Measurements from ENCODE around the gene C6orf118.

The C6orf118 gene

GRCh38 chr6:165308926-165309731 lies at the start of gene C6orf118:
Gene C6orf118, minus strand, starts transcription at chr6:165309605. Its CDS starts 19 bp downstream, at chr6:165309586.
- peak; percentile 42 for DNase-seq (ENCODE audit: insufficient read length, low spot score)
- no peak for FAIRE-seq

DNA sequence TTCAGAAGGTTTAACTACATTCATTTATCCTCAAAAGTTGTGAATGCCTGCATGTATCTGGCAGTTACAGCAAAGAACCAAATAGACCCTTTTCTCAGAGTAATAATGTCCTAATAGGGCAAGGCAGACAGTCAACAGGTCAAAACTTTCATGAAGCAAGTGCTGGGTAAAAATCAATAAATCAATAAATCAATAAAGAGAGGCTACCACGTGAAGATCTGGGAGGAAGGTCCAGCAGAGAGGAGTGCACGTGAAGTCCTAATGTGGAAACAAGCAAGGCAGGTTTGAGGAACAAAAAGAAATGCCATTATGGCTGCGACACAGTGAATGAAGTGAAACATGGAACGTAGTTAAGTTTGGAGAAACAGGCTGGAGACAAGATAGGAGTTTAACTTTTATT lies 36.3 kb upstream of the C6orf118 start:
- FAIRE-seq: no peak

DNA sequence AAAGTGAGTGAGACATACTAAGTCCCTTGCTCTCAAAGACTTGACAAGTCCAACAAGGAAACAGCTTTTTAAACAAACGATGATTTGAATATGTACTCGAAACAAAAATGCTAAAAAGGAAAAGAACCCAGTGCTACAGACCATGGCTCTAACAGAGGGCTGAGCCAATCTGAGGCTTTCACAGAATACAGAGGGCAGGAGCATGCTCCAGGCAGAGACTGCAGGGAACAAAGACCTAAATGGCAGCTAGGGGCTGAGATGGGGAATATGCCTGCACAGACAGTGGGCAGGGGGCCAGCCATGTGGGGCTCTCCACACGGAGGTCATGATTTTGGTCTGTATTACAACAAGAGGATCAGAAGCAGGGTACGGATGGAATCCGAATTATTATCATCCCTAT lies 31.1 kb upstream of the C6orf118 start:
- DNase-seq (ENCODE audit: insufficient read length, low spot score) (no peak), FAIRE-seq (no peak)

More for the DNA sequence above, 36.3 kb upstream of the C6orf118 start:
- no peak for DNase-seq (ENCODE audit: insufficient read length, low spot score)

- DNase-seq (ENCODE audit: insufficient read length, low spot score) (no peak), FAIRE-seq (no peak)
These were observed 16.2 kb upstream of the C6orf118 start for GRCh38 chr6:165325609-165326008.

- FAIRE-seq (no peak), DNase-seq (ENCODE audit: insufficient read length, low spot score) (no peak)
These were observed 12.2 kb upstream of the C6orf118 start for GRCh38 chr6:165321555-165322145.

GRCh38 chr6:165321150-165321549 lies 11.7 kb upstream of the C6orf118 start:
- no peak for FAIRE-seq
- DNase-seq (ENCODE audit: insufficient read length, low spot score): no peak

DNA sequence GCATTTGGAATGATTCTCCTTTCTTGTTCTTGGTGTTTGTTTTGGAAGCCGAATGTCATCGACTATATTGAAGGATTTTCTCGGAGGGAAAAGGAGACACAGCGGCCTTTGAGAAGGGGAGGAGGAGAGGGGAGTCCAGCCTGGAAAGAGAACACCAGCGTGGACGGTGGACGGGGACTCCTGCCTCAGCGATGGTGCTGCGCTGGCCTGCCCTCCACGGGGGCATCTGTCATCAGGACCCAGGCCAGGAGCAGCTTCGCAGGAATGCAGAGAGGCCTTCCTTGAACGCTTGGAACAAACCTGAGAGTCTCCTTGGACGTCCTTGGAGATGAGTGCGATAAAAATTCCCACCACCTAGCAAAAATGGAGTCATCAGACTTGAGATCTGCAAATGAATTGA lies 8.3 kb upstream of the C6orf118 start:
- FAIRE-seq: no peak
- no peak for DNase-seq (ENCODE audit: insufficient read length, low spot score)

GRCh38 chr6:165306955-165307354 lies 2.5 kb downstream of the C6orf118 start:
- DNase-seq (ENCODE audit: insufficient read length, low spot score) (no peak), FAIRE-seq (no peak)

GRCh38 chr6:165301372-165302246 lies 7.8 kb downstream of the C6orf118 start:
- FAIRE-seq (no peak), DNase-seq (ENCODE audit: insufficient read length, low spot score) (no peak)

DNA sequence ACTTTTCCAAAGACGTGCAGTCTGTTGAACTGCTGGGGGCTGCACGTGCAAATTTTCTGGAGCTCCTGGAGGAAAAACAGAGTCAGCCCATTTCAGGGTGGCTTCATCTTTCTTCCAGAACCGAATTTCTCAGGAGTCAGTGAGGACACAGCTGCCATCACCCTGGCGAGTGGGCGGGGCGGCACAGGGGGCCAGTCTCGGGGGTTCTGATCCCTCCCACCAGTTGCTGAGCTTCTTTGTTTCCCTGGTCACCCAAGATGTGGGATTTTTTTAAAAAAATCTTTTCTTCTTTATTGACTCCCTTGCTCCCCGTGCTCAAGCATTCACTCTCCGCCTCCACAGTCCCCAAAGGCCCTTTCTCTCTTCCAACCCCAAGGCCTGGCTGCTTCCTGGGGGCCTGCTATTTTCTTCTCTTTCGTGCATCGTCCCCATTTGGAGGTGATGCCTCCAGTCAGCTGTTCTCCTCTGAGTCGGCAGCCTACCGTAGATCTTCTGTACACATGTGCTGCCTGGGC lies 8.9 kb downstream of the C6orf118 start:
- DNase-seq (ENCODE audit: insufficient read length, low spot score): no peak
- FAIRE-seq: no peak

- DNase-seq (ENCODE audit: insufficient read length, low spot score): no peak
- FAIRE-seq: no peak
These were observed 10.5 kb downstream of the C6orf118 start for GRCh38 chr6:165298875-165299274.

DNA sequence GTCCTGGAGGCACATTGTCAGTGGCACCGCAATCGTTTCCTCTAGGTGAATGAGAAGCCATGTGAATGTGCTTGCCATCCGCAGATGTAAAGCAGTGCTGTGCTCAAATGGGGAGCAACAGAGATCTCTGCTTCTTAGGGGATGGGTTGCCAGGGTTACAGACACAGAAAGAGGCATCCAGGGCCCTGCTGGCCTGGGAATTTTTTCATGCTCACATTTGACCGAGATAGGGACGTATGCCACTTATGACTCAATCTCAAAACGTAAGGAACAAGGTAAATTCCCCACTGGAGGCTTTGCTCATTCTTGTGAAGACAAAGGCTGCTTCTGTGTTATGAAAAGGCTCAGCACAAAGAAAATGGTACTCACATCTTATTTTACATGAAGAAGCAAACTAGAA lies 11.0 kb downstream of the C6orf118 start:
- no peak for DNase-seq (ENCODE audit: insufficient read length, low spot score)
- FAIRE-seq: no peak

- DNase-seq (ENCODE audit: insufficient read length, low spot score) (no peak), FAIRE-seq (no peak)
These were observed 16.7 kb downstream of the C6orf118 start for GRCh38 chr6:165292657-165293056.

GRCh38 chr6:165274611-165275010 lies 34.8 kb downstream of the C6orf118 start:
- DNase-seq (ENCODE audit: insufficient read length, low spot score) (no peak), FAIRE-seq (no peak)

- FAIRE-seq (no peak), DNase-seq (ENCODE audit: insufficient read length, low spot score) (no peak)
These were observed 36.8 kb downstream of the C6orf118 start for GRCh38 chr6:165272585-165272984.

GRCh38 chr6:165268987-165269386 lies 40.4 kb downstream of the C6orf118 start:
- no peak for DNase-seq (ENCODE audit: insufficient read length, low spot score)
- FAIRE-seq: no peak

DNA sequence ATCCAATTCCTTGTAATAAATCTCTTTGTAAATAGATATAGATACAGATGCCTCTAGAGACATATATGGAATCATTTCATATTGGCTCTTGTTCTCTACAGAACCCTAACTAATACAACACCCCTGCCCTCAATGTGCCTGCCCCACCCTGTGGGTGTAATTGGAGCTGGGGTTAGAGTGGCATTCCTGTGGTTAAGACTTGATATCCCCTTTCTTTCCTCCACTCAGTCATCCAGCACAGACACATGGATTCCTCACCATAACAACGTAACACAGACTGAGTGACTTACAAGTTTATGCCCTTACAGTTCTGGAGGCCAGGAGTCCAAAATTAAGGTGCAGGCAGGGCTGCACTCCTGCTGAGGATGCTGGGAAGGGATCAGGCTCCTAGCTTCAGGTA lies 42.8 kb downstream of the C6orf118 start:
- DNase-seq (ENCODE audit: insufficient read length, low spot score) (no peak), FAIRE-seq (no peak)

DNA sequence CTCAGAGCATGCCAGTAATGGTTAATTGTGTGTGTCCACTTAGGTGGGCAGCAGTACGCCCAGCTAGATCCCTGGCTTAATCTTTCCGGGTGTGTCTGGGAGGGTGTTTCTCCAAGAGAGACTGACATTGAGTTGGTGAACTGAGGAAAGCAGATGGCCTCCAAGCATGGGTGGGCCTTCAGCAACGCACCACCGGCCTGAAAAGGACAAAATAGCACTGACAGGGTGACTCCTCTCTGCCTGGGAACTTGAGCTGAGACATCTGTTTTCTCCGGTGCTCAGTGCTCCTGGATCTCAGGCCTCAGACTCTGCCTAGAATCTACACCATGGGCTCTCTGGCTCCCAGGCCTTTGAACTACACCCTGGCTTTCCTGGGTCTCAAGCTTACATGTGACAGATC lies 43.2 kb downstream of the C6orf118 start:
- FAIRE-seq: no peak

DNA sequence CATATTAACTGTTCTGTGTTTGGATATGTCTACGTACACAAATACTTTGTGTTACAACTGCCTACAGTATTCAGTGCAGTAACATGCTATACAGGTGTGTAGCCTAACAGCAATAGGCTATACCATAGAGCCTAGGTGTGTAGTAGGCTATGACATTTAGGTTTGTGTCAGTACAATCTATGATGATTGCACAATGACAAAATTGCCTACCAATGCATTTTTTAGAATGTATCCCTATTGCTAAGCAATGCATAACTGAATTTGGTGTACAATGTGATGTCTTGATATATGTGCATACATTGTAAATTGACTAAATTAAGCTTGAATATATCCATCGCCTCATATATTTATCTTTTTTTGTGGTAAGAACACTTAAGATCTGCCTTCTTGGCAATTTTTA lies 48.9 kb downstream of the C6orf118 start:
- DNase-seq (ENCODE audit: insufficient read length, low spot score): no peak
- FAIRE-seq: no peak

More for the DNA sequence above, 43.2 kb downstream of the C6orf118 start:
- no peak for DNase-seq (ENCODE audit: insufficient read length, low spot score)

DNA sequence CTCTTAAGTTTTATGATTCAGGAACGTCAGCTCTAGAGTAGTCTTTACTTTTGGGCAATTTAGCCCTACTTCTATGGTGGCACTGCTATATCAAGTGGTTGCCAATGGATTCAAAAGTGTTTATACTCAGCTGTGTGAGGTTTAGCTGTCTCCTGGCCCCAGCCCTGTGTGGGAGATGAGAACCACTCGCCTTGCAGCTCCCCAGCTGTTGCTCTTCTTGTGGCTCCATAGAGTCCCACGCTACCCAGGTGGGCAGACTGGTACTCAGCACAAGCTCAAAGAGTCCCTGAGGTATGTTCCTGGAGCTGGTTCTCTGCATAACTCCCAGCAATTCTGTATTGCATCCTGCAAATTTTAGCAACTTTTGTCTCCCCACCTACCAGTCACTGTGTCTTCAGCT lies 59.6 kb downstream of the C6orf118 start:
- FAIRE-seq (no peak), DNase-seq (ENCODE audit: insufficient read length, low spot score) (no peak)

GRCh38 chr6:165245701-165246100 lies 63.7 kb downstream of the C6orf118 start:
- FAIRE-seq (no peak), DNase-seq (ENCODE audit: insufficient read length, low spot score) (no peak)

Measured in HTR-8/SVneo (cell line).